Measurements from ENCODE around the gene SCG2. TPM values are rescaled to one million over a fixed set of nuclear protein-coding genes. Genes with fewer than 3 reads are reported as not detected.

The SCG2 gene
- total and polyA plus RNA-seq, 4 donors, result not detected

DNA sequence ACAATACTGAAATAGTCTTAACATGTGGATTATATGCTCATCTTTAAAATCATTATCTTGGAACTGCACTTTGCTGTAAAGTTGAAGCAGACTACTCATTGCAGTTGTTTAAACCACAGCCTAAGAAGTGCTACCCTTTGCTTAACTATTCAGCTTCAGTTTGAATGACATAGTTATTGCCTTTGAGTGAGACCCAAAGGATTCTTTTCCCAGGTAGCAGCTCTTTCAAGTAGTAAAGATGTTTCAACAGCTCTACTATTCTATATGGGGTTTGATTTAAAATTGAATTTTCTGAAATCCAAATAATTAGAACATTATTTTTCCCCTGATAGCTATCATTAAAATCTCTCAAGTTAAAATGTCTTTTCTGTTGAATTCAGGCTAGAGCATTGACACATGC is 1.1 kb downstream of the SCG2 start:
- Histone ChIP-seq H3K27me3 (ENCODE audit: control insufficient read depth in 4 of 4, insufficient read depth in 4 of 4, low read length in 3 of 4) (peaks cover 0 to 6% (median 1%) of the 10 kb centered on the region in 4 donors), H3K4me1 (ENCODE audit: control insufficient read depth in 4 of 4, insufficient read depth in 4 of 4, low read length in 3 of 4) (peaks cover 0 to 3% (median 0%) of the 10 kb centered on the region in 4 donors), H3K9ac (ENCODE audit: low read depth in 1 of 2, low read length in 2 of 2) (no peak overlapping the region), H3K9me3 (ENCODE audit: control insufficient read depth in 4 of 4, low read length in 3 of 4) (no peaks in the 10 kb centered on the region), H3K36me3 (ENCODE audit: control insufficient read depth in 4 of 4, insufficient read depth in 3 of 4, low read depth in 1 of 4, low read length in 3 of 4) (no peaks in the 10 kb centered on the region), H3K4me3 (ENCODE audit: low read depth in 1 of 3, low read length in 3 of 3) (no peak overlapping the region), H3K27ac (ENCODE audit: low read depth in 1 of 2, low read length in 2 of 2) (no peak overlapping the region)
- DNase-seq (ENCODE audit: low spot score), result no peak
- TF ChIP-seq MAX (IDR thresholded peaks at IDR 0.05) (no peak), ATF3 (IDR thresholded peaks at IDR 0.05) (no peak), EGR1 (IDR thresholded peaks at IDR 0.05; ENCODE audit: low read depth in 2 of 2) (no peak), FOXA2 (IDR thresholded peaks at IDR 0.05) (no peak), YY1 (IDR thresholded peaks at IDR 0.05) (no peak), ZBTB33 (IDR thresholded peaks at IDR 0.05) (no peak), FOXA1 (IDR thresholded peaks at IDR 0.05) (no peak), JUND (IDR thresholded peaks at IDR 0.05) (no peak), NR2F2 (IDR thresholded peaks at IDR 0.05) (no peak), HNF4A (conservative IDR thresholded peaks at IDR 0.05) (no peak), REST (IDR thresholded peaks at IDR 0.05) (no peak), TAF1 (conservative IDR thresholded peaks at IDR 0.05) (no peak), HNF4G (IDR thresholded peaks at IDR 0.05) (no peak)

DNA sequence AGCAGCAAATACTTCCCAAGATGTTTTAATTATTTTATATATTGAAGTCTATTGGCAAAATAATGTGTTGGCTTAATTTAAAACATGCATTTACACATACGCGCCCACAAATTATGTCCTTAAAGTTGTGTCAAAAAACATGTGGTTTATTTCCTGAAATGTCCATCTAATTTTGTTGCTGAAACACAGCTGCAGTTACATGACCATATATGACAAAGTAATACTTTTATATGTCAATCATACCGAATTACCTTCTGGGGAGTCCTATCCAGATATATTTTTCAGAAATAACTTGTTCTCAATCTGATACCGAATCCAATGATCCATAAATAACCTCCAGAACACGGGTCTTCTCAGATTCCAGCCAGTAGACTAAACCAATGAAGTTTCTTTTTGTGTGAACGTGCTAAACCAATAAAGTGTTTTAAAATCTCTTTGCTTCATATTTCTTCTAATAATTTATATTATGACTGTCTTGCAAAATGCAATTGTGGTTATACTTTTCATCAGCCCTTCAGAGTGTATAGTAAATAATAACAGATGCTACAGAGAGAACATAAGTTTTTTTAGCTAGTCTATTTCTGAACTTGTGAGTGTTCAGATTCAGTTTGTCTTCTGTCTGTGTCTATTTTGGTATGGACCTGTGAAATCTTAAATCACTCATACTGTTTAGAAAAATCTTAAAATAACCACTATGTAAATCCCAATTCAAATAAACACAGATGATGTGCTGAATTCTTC is 2.4 kb downstream of the SCG2 start:
- Histone ChIP-seq H3K27me3 (ENCODE audit: control insufficient read depth in 4 of 4, insufficient read depth in 4 of 4, low read length in 3 of 4) (peaks cover 0 to 6% (median 1%) of the 10 kb centered on the region in 4 donors), H3K4me3 (ENCODE audit: low read depth in 1 of 3, low read length in 3 of 3) (no peak overlapping the region), H3K4me1 (ENCODE audit: control insufficient read depth in 4 of 4, insufficient read depth in 4 of 4, low read length in 3 of 4) (peaks cover 0 to 3% (median 0%) of the 10 kb centered on the region in 4 donors), H3K9ac (ENCODE audit: low read depth in 1 of 2, low read length in 2 of 2) (no peak overlapping the region), H3K36me3 (ENCODE audit: control insufficient read depth in 4 of 4, insufficient read depth in 3 of 4, low read depth in 1 of 4, low read length in 3 of 4) (no peaks in the 10 kb centered on the region), H3K9me3 (ENCODE audit: control insufficient read depth in 4 of 4, low read length in 3 of 4) (no peaks in the 10 kb centered on the region), H3K27ac (ENCODE audit: low read depth in 1 of 2, low read length in 2 of 2) (no peak overlapping the region)
- TF ChIP-seq ZBTB33 (IDR thresholded peaks at IDR 0.05) (no peak), FOXA1 (IDR thresholded peaks at IDR 0.05) (no peak), JUND (IDR thresholded peaks at IDR 0.05) (no peak), EGR1 (IDR thresholded peaks at IDR 0.05; ENCODE audit: low read depth in 2 of 2) (no peak), YY1 (IDR thresholded peaks at IDR 0.05) (no peak), HNF4G (IDR thresholded peaks at IDR 0.05) (no peak), SP1 (IDR thresholded peaks at IDR 0.05) (no peak), REST (IDR thresholded peaks at IDR 0.05) (no peak), MAX (IDR thresholded peaks at IDR 0.05) (no peak), RXRA (IDR thresholded peaks at IDR 0.05) (no peak), TAF1 (conservative IDR thresholded peaks at IDR 0.05) (no peak), FOXA2 (IDR thresholded peaks at IDR 0.05) (no peak), RAD21 (IDR thresholded peaks at IDR 0.05) (no peak)
- DNase-seq (ENCODE audit: low spot score), result no peak
- WGBS, result 58% methylated on average over 6 of the region's 6 CpGs

Measured in liver (tissue), 9 donors.